Subcutaneous abdominal adipose tissue (tissue), 5 donors: ENCODE measurements around the gene MYH6.

Experiments
- H3K27ac ChIP-seq: one replicate; pipeline ENCODE4 v1.7.0; 2013; ENCODE audit warnings: low read depth, mild to moderate bottlenecking, inconsistent platforms, low read length, moderate library complexity
- H3K27me3 ChIP-seq, 5 donors: one replicate each; pipeline ENCODE4 v1.7.0; 2013; ENCODE audit warnings: low read length in 5 of 5, inconsistent platforms in 1 of 5; ENCODE audit not compliant: control insufficient read depth in 5 of 5, insufficient read depth in 4 of 5
- H3K36me3 ChIP-seq, 5 donors: one replicate each; pipeline ENCODE4 v1.7.0; 2013; ENCODE audit warnings: low read length in 5 of 5; ENCODE audit not compliant: control insufficient read depth in 5 of 5, insufficient read depth in 5 of 5
- H3K4me1 ChIP-seq, 5 donors: one replicate each; pipeline ENCODE4 v1.7.0; 2013; ENCODE audit warnings: low read length in 5 of 5, mild to moderate bottlenecking in 3 of 5, moderate library complexity in 1 of 5; ENCODE audit not compliant: control insufficient read depth in 5 of 5, insufficient read depth in 5 of 5
- H3K4me3 ChIP-seq, 5 donors: one replicate each; pipeline ENCODE4 v1.7.0; 2013; ENCODE audit warnings: low read length in 5 of 5, low read depth in 1 of 5
- H3K9ac ChIP-seq, 5 donors: one replicate each; pipeline ENCODE4 v1.7.0; 2013; ENCODE audit warnings: low read length in 5 of 5, mild to moderate bottlenecking in 4 of 5, moderate library complexity in 3 of 5
- H3K9me3 ChIP-seq, 5 donors: one replicate each; pipeline ENCODE4 v1.7.0; 2013; ENCODE audit warnings: low read length in 5 of 5; ENCODE audit not compliant: control insufficient read depth in 5 of 5
- donor health status: healthy.
- donor health status: healthy.
- donor health status: healthy.
- donor health status: healthy.
- donor health status: healthy.

The MYH6 gene

DNA sequence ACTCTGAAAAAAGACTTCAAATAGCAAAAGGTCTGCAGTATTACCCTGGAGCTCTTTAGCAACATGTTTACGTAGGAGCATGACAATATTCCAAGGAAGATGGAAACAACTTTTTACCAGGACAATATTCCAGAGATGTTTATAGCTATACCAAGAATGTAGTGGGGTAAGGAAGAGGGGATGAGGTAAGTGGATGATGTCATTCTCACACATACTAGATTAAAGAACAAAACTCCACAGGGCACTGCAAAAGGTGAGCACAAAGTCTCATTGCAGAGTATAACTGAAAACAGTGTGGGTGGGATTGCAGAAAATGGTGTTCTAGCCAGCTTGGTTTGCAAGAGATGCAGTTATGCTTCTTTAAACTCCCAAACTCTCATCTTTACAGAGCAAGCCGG lies 22.8 kb downstream of the MYH6 start:
- Histone ChIP-seq H3K36me3 (no peaks in the 10 kb centered on the region), H3K9me3 (no peaks in the 10 kb centered on the region)

GRCh38 chr14:23384364-23385080 lies 23.6 kb downstream of the MYH6 start:
- Histone ChIP-seq H3K9ac (no peak overlapping the region), H3K27ac (no peak overlapping the region), H3K27me3 (peaks cover 19 to 30% (median 24%) of the 10 kb centered on the region in 5 donors), H3K4me3 (no peak overlapping the region), H3K36me3 (no peaks in the 10 kb centered on the region), H3K9me3 (no peaks in the 10 kb centered on the region), H3K4me1 (no peaks in the 10 kb centered on the region)

More for the DNA sequence above, 22.8 kb downstream of the MYH6 start:
- H3K9ac ChIP-seq: no peak overlapping the region
- no peaks in the 10 kb centered on the region for H3K4me1 ChIP-seq
- peaks cover 17 to 28% (median 21%) of the 10 kb centered on the region in 5 donors for H3K27me3 ChIP-seq
- H3K4me3 ChIP-seq: no peak overlapping the region
- H3K27ac ChIP-seq: no peak overlapping the region

- peaks cover 19 to 30% (median 24%) of the 10 kb centered on the region in 5 donors for H3K27me3 ChIP-seq
- H3K27ac ChIP-seq: no peak overlapping the region
- H3K36me3 ChIP-seq: no peaks in the 10 kb centered on the region
- H3K9me3 ChIP-seq: no peaks in the 10 kb centered on the region
- no peak overlapping the region for H3K4me3 ChIP-seq
- no peaks in the 10 kb centered on the region for H3K4me1 ChIP-seq
- H3K9ac ChIP-seq: no peak overlapping the region
Observed at GRCh38 chr14:23382731-23383440, 25.2 kb downstream of the MYH6 start.

DNA sequence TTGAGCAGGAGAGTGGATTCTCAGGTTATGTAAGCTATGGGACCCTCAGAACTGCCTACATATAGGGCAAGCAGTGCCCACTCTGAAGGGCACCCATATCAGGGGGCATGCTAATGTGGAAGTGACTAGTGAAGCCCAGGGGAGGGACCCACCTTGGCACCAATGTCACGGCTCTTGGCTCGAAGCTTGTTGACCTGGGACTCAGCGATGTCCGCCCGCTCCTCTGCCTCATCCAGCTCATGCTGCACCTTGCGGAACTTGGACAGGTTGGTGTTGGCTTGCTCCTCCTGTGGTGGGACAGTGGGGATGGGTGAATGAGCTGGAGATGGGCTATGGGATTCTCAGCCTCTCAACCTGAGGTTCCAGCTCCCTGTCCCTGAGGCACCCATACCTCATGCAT lies 25.8 kb downstream of the MYH6 start:
- Histone ChIP-seq H3K27ac (no peak overlapping the region), H3K4me3 (no peak overlapping the region), H3K9ac (no peak overlapping the region), H3K9me3 (no peaks in the 10 kb centered on the region), H3K36me3 (no peaks in the 10 kb centered on the region), H3K4me1 (no peaks in the 10 kb centered on the region), H3K27me3 (peaks cover 19 to 34% (median 25%) of the 10 kb centered on the region in 5 donors)

DNA sequence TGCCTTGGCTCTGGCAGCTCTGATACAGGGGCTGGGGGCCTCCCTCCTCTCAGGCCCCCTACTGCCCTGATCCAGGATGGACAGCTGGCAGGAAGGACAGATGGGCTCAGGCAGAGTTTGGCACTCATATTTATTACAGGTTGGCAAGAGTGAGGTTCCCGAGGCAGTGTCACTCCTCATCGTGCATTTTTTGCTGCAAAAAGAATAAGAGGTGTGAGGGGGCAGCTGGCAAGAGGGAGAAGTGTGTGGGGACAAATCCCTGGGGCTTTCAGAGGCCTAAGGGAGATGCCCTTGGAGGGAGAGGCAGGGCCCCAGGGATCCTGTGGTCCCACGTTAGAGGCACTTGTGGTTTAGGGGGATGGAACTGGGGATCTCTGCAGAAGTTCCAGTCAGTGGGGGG lies 26.2 kb downstream of the MYH6 start:
- no peak overlapping the region for H3K4me3 ChIP-seq
- no peak overlapping the region for H3K27ac ChIP-seq
- H3K27me3 ChIP-seq: peaks cover 20 to 36% (median 28%) of the 10 kb centered on the region in 5 donors
- H3K9ac ChIP-seq: no peak overlapping the region
- H3K4me1 ChIP-seq: peaks cover 0 to under 1% (median 0%) of the 10 kb centered on the region in 5 donors
- no peaks in the 10 kb centered on the region for H3K9me3 ChIP-seq
- H3K36me3 ChIP-seq: no peaks in the 10 kb centered on the region

DNA sequence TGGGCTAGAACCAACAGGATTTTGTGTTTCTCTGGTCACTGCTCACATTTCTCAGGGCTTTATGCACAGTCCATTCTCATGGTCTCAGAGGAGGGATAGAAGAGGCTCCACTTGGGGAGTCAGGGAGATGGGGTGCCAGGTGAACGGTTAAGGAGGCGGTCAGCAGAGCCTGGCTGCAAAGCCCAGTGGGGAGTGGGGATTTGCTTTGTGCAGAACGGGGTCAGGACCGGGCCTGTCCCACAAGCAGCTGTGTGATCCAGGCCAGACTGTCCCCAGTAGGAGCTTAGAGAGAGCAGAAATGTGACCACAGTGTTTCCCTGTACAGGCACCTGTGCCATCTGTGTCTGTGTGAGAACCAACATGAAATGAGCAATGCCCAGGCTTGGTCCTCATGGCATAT lies 27.1 kb downstream of the MYH6 start:
- H3K9me3 ChIP-seq: no peaks in the 10 kb centered on the region
- H3K9ac ChIP-seq: no peak overlapping the region
- no peak overlapping the region for H3K27ac ChIP-seq
- H3K4me3 ChIP-seq: no peak overlapping the region
- H3K36me3 ChIP-seq: no peaks in the 10 kb centered on the region
- H3K4me1 ChIP-seq: peaks cover 0 to 7% (median 0%) of the 10 kb centered on the region in 5 donors
- peaks cover 22 to 36% (median 28%) of the 10 kb centered on the region in 5 donors for H3K27me3 ChIP-seq

- peaks cover 0 to 7% (median 0%) of the 10 kb centered on the region in 5 donors for H3K4me1 ChIP-seq
- no peaks in the 10 kb centered on the region for H3K36me3 ChIP-seq
- H3K27ac ChIP-seq: no peak overlapping the region
- H3K9ac ChIP-seq: no peak overlapping the region
- H3K9me3 ChIP-seq: no peaks in the 10 kb centered on the region
- H3K27me3 ChIP-seq: peaks cover 22 to 36% (median 28%) of the 10 kb centered on the region in 5 donors
- H3K4me3 ChIP-seq: no peak overlapping the region
Observed at GRCh38 chr14:23380197-23380914, 27.7 kb downstream of the MYH6 start.

DNA sequence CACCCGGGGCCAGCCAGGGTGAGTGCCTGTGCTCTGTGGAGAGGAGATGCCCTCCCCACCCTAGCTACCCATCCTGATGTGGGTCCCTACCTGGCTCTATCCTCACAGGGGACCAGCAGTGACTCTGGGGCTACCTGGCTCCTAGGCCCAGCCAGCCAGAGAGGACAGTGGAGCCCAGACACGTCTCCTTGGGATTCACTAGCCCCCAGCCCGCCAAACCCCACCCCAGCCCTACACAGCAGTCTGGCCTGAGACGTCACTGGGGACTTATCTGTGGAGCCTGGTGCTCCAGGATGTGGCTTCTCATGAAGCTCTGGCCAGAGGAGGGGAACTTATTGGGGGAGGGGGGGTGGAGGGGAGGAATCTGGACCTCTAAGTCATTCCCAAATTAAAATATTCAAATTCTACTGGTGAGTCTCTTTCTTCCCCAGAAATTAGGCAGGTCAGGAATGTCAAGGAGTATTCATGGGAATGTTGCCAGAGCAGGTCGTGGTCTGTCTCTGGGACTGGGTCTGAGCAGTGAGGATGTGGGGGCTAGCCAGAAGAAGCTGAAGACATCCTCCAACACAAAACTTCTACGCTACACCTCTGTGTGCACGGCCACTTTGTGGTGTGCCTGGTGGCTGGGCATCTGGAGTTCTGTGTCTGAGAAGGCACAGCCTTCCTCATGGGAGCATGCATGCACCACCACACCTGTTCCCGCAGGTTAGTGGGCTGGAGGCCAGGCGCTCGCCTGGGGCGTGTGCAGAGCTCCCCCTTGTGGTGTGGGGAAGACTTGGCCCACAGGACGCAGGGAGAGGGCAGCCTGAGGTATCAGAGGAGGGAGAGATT lies 28.5 kb downstream of the MYH6 start:
- no peak overlapping the region for H3K9ac ChIP-seq
- H3K36me3 ChIP-seq: no peaks in the 10 kb centered on the region
- peaks cover 0 to 7% (median 0%) of the 10 kb centered on the region in 5 donors for H3K4me1 ChIP-seq
- H3K27ac ChIP-seq: no peak overlapping the region
- H3K9me3 ChIP-seq: no peaks in the 10 kb centered on the region
- no peak overlapping the region for H3K4me3 ChIP-seq
- peaks cover 22 to 36% (median 28%) of the 10 kb centered on the region in 5 donors for H3K27me3 ChIP-seq

DNA sequence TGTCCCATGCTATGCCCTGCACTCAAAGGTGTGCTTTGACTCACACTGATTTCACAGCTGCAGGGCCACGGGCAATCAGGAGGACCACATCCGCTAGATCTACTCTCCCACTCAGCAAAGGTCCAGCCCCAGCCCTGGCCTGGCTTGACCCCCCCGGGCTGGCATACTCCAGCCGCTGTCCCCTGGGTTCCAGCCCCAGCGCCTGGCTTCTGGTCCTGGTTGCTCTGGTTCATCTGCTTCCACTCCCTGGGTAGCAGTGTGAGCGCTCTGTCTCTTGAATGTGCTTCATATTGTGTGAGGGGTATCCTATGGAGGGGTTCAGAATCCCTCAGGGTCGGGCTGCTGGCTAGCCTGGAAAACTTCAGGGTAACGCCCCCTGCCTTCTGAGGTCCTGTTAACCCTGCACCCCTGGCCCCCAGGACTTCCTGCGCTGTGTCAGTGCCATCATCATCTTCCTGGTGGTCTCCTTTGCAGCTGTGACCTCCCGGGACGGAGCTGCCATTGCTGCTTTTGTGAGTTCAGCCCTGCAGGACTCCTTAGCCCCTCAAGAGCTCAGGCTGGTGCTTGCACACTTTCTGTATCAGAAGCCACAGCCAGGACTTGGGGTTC lies 29.4 kb downstream of the MYH6 start:
- Histone ChIP-seq H3K9ac (no peak overlapping the region), H3K4me3 (no peak overlapping the region), H3K4me1 (peaks cover 0 to 7% (median 0%) of the 10 kb centered on the region in 5 donors), H3K36me3 (no peaks in the 10 kb centered on the region), H3K27me3 (peaks cover 22 to 36% (median 28%) of the 10 kb centered on the region in 5 donors), H3K9me3 (no peaks in the 10 kb centered on the region), H3K27ac (no peak overlapping the region)
